ENCODE measurements around the gene RPUSD1. TPM values are rescaled to one million over a fixed set of nuclear protein-coding genes. Genes with fewer than 3 reads are reported as not detected.

Gene RPUSD1
- total RNA-seq, 4 donors from 2014 or later: 16.1 to 71.4 (median 24.8) TPM

DNA sequence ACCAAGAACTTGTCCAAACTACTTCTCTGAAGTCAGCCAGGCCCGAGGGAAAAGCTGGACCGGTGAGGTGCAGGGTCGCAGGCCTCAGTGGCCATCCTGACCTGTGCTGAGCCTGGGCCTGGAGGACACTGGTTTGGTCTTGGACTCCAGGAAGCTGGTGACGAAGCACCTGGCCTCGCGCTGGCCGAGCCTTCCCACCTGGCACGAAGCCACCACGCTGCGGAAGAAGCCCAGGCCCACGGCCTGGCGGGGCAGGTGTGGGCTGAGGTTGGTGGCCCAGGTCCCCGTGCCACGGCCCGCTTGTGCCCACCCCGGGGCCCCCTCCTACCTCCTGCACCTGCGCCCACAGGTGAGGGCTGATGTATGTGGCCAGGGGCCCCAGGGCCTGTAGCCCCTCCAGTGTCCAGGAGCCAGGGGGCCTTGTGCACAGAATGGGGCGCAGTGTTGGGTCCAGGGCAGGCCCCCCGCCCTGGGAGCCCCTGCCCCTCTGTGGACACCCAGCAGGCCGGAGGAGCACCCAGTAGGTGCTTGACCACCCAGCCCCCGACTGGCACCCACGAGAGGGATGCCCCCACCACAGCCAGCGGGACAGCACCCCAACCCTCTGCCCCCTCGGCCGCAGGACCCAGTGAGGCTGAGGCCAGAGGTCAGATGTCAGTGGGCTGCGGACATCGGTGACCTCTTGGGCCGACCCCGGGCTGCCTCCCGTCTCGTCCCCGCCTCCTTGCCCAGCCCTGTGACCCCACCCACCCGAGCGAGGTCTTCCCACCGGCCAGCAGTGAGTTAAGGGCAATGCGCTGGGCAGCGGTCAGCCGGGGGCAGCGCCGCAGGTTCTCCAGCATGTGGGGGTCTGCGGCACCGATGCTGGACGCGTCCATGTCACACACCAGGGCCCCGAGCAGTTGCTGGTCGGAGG is 13.8 kb downstream of the RPUSD1 start:
- in situ Hi-C loops (cut with MboI; ENCODE audit: low pct_ligation_motif_present in 1 of 4, low pct_unique_long_range_greater_than_20kb in 1 of 4, low sequenced_read_pairs in 3 of 4): no loop called here
- 77% methylated on average over 30 of the region's 46 CpGs; no CpG with 5 or more reads in 1 of the 2 donors for WGBS, 2 donors (ENCODE audit: low coverage in 1 of 2)
- no peak for DNase-seq
- intact Hi-C loops (cut with DNase I; ENCODE audit: low total_unique reads): no loop called here
- Histone ChIP-seq H3K36me3 (no peaks in the 10 kb centered on the region), H3K27ac (no peak overlapping the region), H3K4me1 (no peaks in the 10 kb centered on the region), H3K9me3 (no peaks in the 10 kb centered on the region), H3K27me3 (peaks cover 47% of the 10 kb centered on the region), H3K4me3 (no peak overlapping the region)
- TF ChIP-seq, protein P1, sequence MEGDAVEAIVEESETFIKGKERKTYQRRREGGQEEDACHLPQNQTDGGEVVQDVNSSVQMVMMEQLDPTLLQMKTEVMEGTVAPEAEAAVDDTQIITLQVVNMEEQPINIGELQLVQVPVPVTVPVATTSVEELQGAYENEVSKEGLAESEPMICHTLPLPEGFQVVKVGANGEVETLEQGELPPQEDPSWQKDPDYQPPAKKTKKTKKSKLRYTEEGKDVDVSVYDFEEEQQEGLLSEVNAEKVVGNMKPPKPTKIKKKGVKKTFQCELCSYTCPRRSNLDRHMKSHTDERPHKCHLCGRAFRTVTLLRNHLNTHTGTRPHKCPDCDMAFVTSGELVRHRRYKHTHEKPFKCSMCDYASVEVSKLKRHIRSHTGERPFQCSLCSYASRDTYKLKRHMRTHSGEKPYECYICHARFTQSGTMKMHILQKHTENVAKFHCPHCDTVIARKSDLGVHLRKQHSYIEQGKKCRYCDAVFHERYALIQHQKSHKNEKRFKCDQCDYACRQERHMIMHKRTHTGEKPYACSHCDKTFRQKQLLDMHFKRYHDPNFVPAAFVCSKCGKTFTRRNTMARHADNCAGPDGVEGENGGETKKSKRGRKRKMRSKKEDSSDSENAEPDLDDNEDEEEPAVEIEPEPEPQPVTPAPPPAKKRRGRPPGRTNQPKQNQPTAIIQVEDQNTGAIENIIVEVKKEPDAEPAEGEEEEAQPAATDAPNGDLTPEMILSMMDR (IDR thresholded peaks at IDR 0.05): no peak
- TF ChIP-seq POLR2A (IDR thresholded peaks at IDR 0.05): no peak
- no peak for TF ChIP-seq POLR2AphosphoS5 (IDR thresholded peaks at IDR 0.05)
- no peak for TF ChIP-seq EP300 (IDR thresholded peaks at IDR 0.05; ENCODE audit: low read depth)

DNA sequence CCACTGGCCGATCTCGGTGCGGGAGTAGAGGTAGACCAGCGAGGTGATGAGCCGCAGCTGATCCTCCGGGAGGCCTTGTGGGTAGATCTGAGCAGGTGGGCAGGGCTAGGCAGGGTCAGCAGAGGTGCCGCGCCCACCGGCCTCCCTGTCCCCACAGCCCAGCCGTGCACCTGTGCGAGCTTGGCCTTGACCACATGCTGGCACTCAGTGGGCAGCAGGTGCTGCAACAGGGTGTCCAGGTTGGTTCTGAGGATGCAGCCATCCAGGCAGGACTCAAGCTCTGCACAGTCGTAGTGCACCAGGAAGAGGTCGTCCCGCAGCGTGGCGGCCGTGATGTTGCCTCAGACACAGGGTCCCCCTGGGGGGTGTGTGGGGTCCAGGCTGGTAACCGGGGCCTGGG is 15.2 kb downstream of the RPUSD1 start:
- intact Hi-C loops (cut with DNase I; ENCODE audit: low total_unique reads) (no loop called here), in situ Hi-C loops (cut with MboI; ENCODE audit: low pct_ligation_motif_present in 1 of 4, low pct_unique_long_range_greater_than_20kb in 1 of 4, low sequenced_read_pairs in 3 of 4) (no loop called here)
- H3K4me1 ChIP-seq: no peaks in the 10 kb centered on the region
- H3K9me3 ChIP-seq: no peaks in the 10 kb centered on the region
- no peaks in the 10 kb centered on the region for H3K36me3 ChIP-seq
- peaks cover 35% of the 10 kb centered on the region for H3K27me3 ChIP-seq
- WGBS, 2 donors (ENCODE audit: low coverage in 1 of 2): 86% methylated on average over 18 of the region's 18 CpGs; no CpG with 5 or more reads in 1 of the 2 donors
- no peak overlapping the region for H3K4me3 ChIP-seq
- H3K27ac ChIP-seq: no peak overlapping the region
- no peak for DNase-seq
- TF ChIP-seq POLR2A (IDR thresholded peaks at IDR 0.05): no peak
- TF ChIP-seq POLR2AphosphoS5 (IDR thresholded peaks at IDR 0.05): no peak
- TF ChIP-seq, protein P1 (IDR thresholded peaks at IDR 0.05): no peak
- TF ChIP-seq EP300 (IDR thresholded peaks at IDR 0.05; ENCODE audit: low read depth): no peak

DNA sequence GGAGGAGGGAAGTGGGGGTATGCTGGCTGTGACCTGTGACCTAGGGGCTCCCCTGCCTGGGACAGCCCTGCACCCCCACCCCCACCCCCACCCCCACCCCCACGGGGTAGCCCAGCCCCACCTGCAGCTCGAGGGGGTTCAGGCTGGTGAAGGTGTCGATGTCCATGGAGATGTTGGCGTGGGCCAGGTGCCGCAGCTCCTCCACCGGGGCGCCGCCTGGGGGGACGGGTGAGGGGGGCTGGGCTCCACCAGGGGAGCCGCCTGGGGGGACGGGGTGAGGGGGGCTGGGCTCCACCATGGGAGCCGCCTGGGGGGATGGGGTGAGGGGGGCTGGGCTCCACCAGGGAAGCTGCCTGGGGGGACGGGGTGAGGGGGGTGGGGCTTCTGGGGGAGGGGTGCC is 17.8 kb downstream of the RPUSD1 start:
- in situ Hi-C loops (cut with MboI; ENCODE audit: low pct_ligation_motif_present in 1 of 4, low pct_unique_long_range_greater_than_20kb in 1 of 4, low sequenced_read_pairs in 3 of 4): no loop called here
- DNase-seq: no peak
- peaks cover 13% of the 10 kb centered on the region for H3K27me3 ChIP-seq
- H3K27ac ChIP-seq: no peak overlapping the region
- H3K4me1 ChIP-seq: no peaks in the 10 kb centered on the region
- intact Hi-C loops (cut with DNase I; ENCODE audit: low total_unique reads): no loop called here
- TF ChIP-seq POLR2AphosphoS5 (IDR thresholded peaks at IDR 0.05): no peak
- H3K36me3 ChIP-seq: no peaks in the 10 kb centered on the region
- no peaks in the 10 kb centered on the region for H3K9me3 ChIP-seq
- WGBS, 2 donors (ENCODE audit: low coverage in 1 of 2): 87% methylated on average over 4 of the region's 13 CpGs; no CpG with 5 or more reads in 1 of the 2 donors
- H3K4me3 ChIP-seq: no peak overlapping the region

DNA sequence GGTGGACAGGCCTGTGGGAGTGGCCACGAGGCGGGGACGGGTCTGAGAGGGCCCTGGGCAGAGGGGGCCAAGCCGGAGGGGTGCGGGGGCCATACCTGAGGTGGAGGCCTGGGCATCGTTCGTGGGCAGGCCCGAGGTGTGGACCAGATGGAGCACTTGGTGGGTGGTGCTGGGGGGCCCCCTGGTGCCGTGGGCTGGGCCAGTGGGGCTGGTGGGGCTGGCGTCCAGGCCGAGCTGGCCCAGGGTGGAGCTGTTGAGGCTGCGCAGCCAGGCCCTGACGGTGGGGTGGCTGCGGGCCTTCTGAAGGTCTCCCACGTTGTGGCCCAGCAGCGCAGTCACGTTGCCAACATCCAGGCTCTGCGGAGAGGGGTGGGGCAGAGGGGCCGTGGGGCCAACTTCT is 18.2 kb downstream of the RPUSD1 start:
- DNase-seq: no peak
- Histone ChIP-seq H3K9me3 (no peaks in the 10 kb centered on the region), H3K4me3 (no peak overlapping the region), H3K4me1 (no peaks in the 10 kb centered on the region), H3K27me3 (peaks cover 8% of the 10 kb centered on the region), H3K27ac (no peak overlapping the region), H3K36me3 (no peaks in the 10 kb centered on the region)
- TF ChIP-seq POLR2A (IDR thresholded peaks at IDR 0.05) (no peak), EP300 (IDR thresholded peaks at IDR 0.05; ENCODE audit: low read depth) (no peak), POLR2AphosphoS5 (IDR thresholded peaks at IDR 0.05) (no peak)
- TF ChIP-seq, protein P1 (IDR thresholded peaks at IDR 0.05): no peak
- intact Hi-C loops (cut with DNase I; ENCODE audit: low total_unique reads) (no loop called here), in situ Hi-C loops (cut with MboI; ENCODE audit: low pct_ligation_motif_present in 1 of 4, low pct_unique_long_range_greater_than_20kb in 1 of 4, low sequenced_read_pairs in 3 of 4) (no loop called here)
- 70% methylated on average over 19 of the region's 19 CpGs; no CpG with 5 or more reads in 1 of the 2 donors for WGBS, 2 donors (ENCODE audit: low coverage in 1 of 2)

Data from transverse colon (tissue), 4 donors.